Erythroblast (primary cell): ENCODE data around the gene DUSP16.

ENCODE experiments used
- GATA1 ChIP-seq: IDR thresholded peaks from 2 replicates; pipeline ENCODE4 v1.6.1; 2011; ENCODE audit warnings: low read depth, mild to moderate bottlenecking, control low read depth, low read length, moderate library complexity
- POLR2A ChIP-seq: IDR thresholded peaks from 2 replicates; pipeline ENCODE4 v1.6.1; 2011; ENCODE audit warnings: mild to moderate bottlenecking, low read length

DNA sequence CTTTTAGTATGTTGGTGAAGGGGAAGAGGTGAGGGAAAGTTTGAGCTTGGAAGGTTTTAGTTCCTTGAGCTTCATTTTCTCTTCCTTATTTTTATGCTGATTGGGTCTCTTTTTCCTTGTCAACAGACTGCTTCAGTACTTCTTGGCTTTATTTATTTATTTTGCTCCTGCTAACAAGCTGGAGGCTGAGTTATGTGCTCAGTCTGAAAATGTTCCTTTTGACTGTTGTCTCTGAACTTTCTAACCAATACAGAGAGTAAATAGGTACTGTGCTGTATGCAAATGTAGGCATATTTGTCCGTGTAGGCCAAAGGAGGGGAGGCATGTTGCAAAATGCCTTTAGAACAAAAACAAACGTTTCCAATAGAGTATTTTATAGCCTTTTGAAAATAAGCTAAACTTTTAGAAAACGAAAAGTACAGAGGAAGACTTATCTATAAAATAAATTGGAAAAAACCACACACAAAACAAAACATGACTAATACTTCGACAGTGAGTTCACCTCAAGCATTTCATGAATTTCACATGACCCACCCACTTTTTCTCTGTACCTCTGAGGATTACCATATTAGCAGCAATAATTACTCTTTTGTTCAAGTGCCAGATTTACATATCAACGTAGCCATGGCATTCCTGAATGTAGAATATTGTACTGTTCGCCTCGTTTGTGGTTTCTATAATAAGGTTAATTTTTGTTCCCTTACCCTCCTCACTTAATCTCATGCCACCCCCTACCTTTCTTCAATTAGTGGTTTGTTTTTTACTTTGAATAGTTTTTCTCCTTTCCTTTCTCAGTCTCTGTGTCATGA, 44.3 kb upstream of the DUSP16 start:
- TF ChIP-seq POLR2A (no peak), GATA1 (no peak)
